Measurements from ENCODE around the gene RPTOR.

RPTOR gene

GRCh38 chr17:80834893-80835275, 290.2 kb downstream of the RPTOR start:
- no peak overlapping the region for H3K4me3 ChIP-seq (ENCODE audit: low read depth, low read length)
- TF ChIP-seq CTCF (IDR thresholded peaks at IDR 0.05; ENCODE audit: insufficient read depth, low read depth, low read length, missing control alignments), result no peak
- no peak for DNase-seq (ENCODE audit: low read depth)

- TF ChIP-seq CTCF (IDR thresholded peaks at IDR 0.05; ENCODE audit: insufficient read depth, low read depth, low read length, missing control alignments), result no peak
- DNase-seq (ENCODE audit: low read depth), result no peak
- H3K4me3 ChIP-seq (ENCODE audit: low read depth, low read length), result no peak overlapping the region
Measured at GRCh38 chr17:80835816-80836657, 291.4 kb downstream of the RPTOR start.

- no peak for TF ChIP-seq CTCF (IDR thresholded peaks at IDR 0.05; ENCODE audit: insufficient read depth, low read depth, low read length, missing control alignments)
- no peak overlapping the region for H3K4me3 ChIP-seq (ENCODE audit: low read depth, low read length)
- DNase-seq (ENCODE audit: low read depth), result no peak
Measured at GRCh38 chr17:80836658-80836965, 292.0 kb downstream of the RPTOR start.

GRCh38 chr17:80836971-80837481, 292.4 kb downstream of the RPTOR start:
- no peak for DNase-seq (ENCODE audit: low read depth)
- H3K4me3 ChIP-seq (ENCODE audit: low read depth, low read length), result no peak overlapping the region
- TF ChIP-seq CTCF (IDR thresholded peaks at IDR 0.05; ENCODE audit: insufficient read depth, low read depth, low read length, missing control alignments), result no peak

GRCh38 chr17:80837711-80838110, 293.1 kb downstream of the RPTOR start:
- no peak overlapping the region for H3K4me3 ChIP-seq (ENCODE audit: low read depth, low read length)
- no peak for TF ChIP-seq CTCF (IDR thresholded peaks at IDR 0.05; ENCODE audit: insufficient read depth, low read depth, low read length, missing control alignments)
- no peak for DNase-seq (ENCODE audit: low read depth)

- no peak for DNase-seq (ENCODE audit: low read depth)
- no peak overlapping the region for H3K4me3 ChIP-seq (ENCODE audit: low read depth, low read length)
- TF ChIP-seq CTCF (IDR thresholded peaks at IDR 0.05; ENCODE audit: insufficient read depth, low read depth, low read length, missing control alignments), result no peak
Measured at GRCh38 chr17:80838311-80839025, 293.8 kb downstream of the RPTOR start.
